H1 (cell line): Measurements from ENCODE around the gene VPS35L. TPM values are rescaled to one million over a fixed set of nuclear protein-coding genes. Genes with fewer than 3 reads are reported as not detected.

Experiments
- CTCF ChIA-PET: fragments of 300-600 bp; sonication (Branson Sonifier 250); formaldehyde crosslinking; loops from one replicate; lab custom pipeline; 2021; ENCODE audit not compliant: partially characterized antibody; lab: Charles Lee
- POLR2A ChIA-PET: fragments of 300-600 bp; sonication (Branson Sonifier 250); formaldehyde crosslinking; loops from one replicate; lab custom pipeline; 2021; ENCODE audit warnings: inconsistent platforms; ENCODE audit not compliant: partially characterized antibody; lab: Charles Lee
- DNase-seq, 2 experiments: peaks; one replicate each; pipeline versions ENCODE4 v3.0.0 to v3.0.0-alpha.2; 2010 to 2022; ENCODE audit warnings: low spot score in 2 of 2, low read depth in 1 of 2, mixed read lengths in 1 of 2
- FAIRE-seq: peaks from 2 replicates; lab custom pipeline; 2011; peaks lifted over from hg19 to GRCh38; lab: Jason Lieb, UNC
- H2AFZ ChIP-seq: 2 replicates; pipeline ENCODE4 v1.8.1; 2012; ENCODE audit warnings: low read length, inconsistent platforms
- H2AK5ac ChIP-seq: 2 replicates; pipeline ENCODE4 v1.6.1; 2013; ENCODE audit warnings: low read depth, low read length
- H2BK120ac ChIP-seq: replicated peaks from 2 replicates; pipeline ENCODE3; 2013; ENCODE audit warnings: low read depth, low read length, inconsistent platforms
- H2BK12ac ChIP-seq: 2 replicates; pipeline ENCODE4 v1.6.1; 2013; ENCODE audit warnings: low read depth, low read length
- H2BK15ac ChIP-seq: 2 replicates; pipeline ENCODE4 v1.6.1; 2013; ENCODE audit warnings: low read length
- H2BK20ac ChIP-seq: 2 replicates; pipeline ENCODE4 v1.6.1; 2013; ENCODE audit warnings: low read length
- H2BK5ac ChIP-seq: 2 replicates; pipeline ENCODE4 v1.6.1; 2013; ENCODE audit warnings: low read depth, low read length
- H3K14ac ChIP-seq: 2 replicates; pipeline ENCODE4 v1.6.1; 2013; ENCODE audit warnings: inconsistent platforms; ENCODE audit not compliant: insufficient read length
- H3K18ac ChIP-seq: 2 replicates; pipeline ENCODE4 v1.6.1; 2013; ENCODE audit warnings: low read length; ENCODE audit errors: extremely low read depth
- H3K23ac ChIP-seq: 2 replicates; pipeline ENCODE4 v1.6.1; 2013; ENCODE audit warnings: inconsistent platforms; ENCODE audit not compliant: insufficient read length
- H3K23me2 ChIP-seq: 2 replicates; pipeline ENCODE4 v1.6.1; 2013; ENCODE audit warnings: low read depth, low read length
- H3K27ac ChIP-seq: 2 replicates; pipeline ENCODE4 v1.6.1; 2011; ENCODE audit warnings: low read depth, low read length, inconsistent platforms
- H3K27me3 ChIP-seq, 4 experiments: replicated peaks in 1 of 4; 1 replicate in 1 of 4; 2 replicates in 3 of 4; pipeline versions ENCODE4 v1.6.1 to v1.8.1; 2011 to 2013; ENCODE audit warnings: low read length in 3 of 4, mild to moderate bottlenecking in 3 of 4, inconsistent platforms in 2 of 4, mixed read lengths in 2 of 4, moderate library complexity in 1 of 4; ENCODE audit not compliant: control insufficient read depth in 3 of 4, insufficient read depth in 3 of 4; ENCODE audit errors: extremely low read depth in 1 of 4
- H3K36me3 ChIP-seq, 4 experiments: 2 replicates each; pipeline versions ENCODE4 v1.6.1 to v1.8.1; 2011 to 2013; ENCODE audit warnings: mild to moderate bottlenecking in 4 of 4, low read length in 3 of 4, moderate library complexity in 2 of 4, control low read depth in 1 of 4, inconsistent platforms in 1 of 4; ENCODE audit not compliant: insufficient read depth in 4 of 4, control insufficient read depth in 2 of 4
- H3K4ac ChIP-seq: replicated peaks from 2 replicates; pipeline ENCODE3; 2013; ENCODE audit warnings: low read length, low read depth, mixed read lengths, inconsistent platforms; ENCODE audit not compliant: insufficient read length
- H3K4me1 ChIP-seq, 4 experiments: replicated peaks in 1 of 4; 1 replicate in 1 of 4; 2 replicates in 3 of 4; pipeline versions ENCODE4 v1.6.1 to v1.8.1; 2011 to 2013; ENCODE audit warnings: low read length in 3 of 4, inconsistent platforms in 2 of 4, mixed read lengths in 1 of 4; ENCODE audit not compliant: insufficient read depth in 4 of 4, control insufficient read depth in 3 of 4
- H3K4me2 ChIP-seq, 2 experiments: 2 replicates each; pipeline versions ENCODE4 v1.6.1 to v1.8.1; 2011 to 2013; ENCODE audit warnings: low read depth in 2 of 2, low read length in 2 of 2, control low read depth in 1 of 2, inconsistent platforms in 1 of 2, mild to moderate bottlenecking in 1 of 2; ENCODE audit not compliant: insufficient read depth in 1 of 2
- H3K4me3 ChIP-seq, 4 experiments: fragments of 200-600, 300-600 bp in 1 of 4; sonication (generic), shearing (Covaris generic), sonication (Bioruptor Twin) in 1 of 4; 2 replicates each; pipeline versions ENCODE4 v1.5.1 to v1.8.1; 2011 to 2016; ENCODE audit warnings: low read length in 4 of 4, low read depth in 3 of 4, control low read depth in 2 of 4, inconsistent platforms in 2 of 4, mild to moderate bottlenecking in 2 of 4, mixed read lengths in 1 of 4, moderate library complexity in 1 of 4; ENCODE audit not compliant: insufficient read depth in 2 of 4; ENCODE audit errors: extremely low read depth in 1 of 4
- H3K56ac ChIP-seq: replicated peaks from 2 replicates; pipeline ENCODE3; 2013; ENCODE audit warnings: low read depth, mild to moderate bottlenecking, mixed read lengths, low read length, inconsistent platforms; ENCODE audit not compliant: insufficient read length
- H3K79me1 ChIP-seq: 2 replicates; pipeline ENCODE4 v1.6.1; 2013; ENCODE audit warnings: low read depth, low read length, control low read depth
- H3K79me2 ChIP-seq, 2 experiments: 2 replicates each; pipeline versions ENCODE4 v1.6.1 to v1.8.1; 2012 to 2013; ENCODE audit warnings: low read length in 2 of 2, mild to moderate bottlenecking in 2 of 2, inconsistent platforms in 1 of 2; ENCODE audit not compliant: insufficient read depth in 2 of 2, control insufficient read depth in 1 of 2
- H3K9ac ChIP-seq, 4 experiments: replicated peaks in 1 of 4; 1 replicate in 1 of 4; 2 replicates in 3 of 4; pipeline versions ENCODE4 v1.6.1 to v1.8.1; 2011 to 2013; ENCODE audit warnings: low read depth in 3 of 4, low read length in 3 of 4, control low read depth in 2 of 4, mild to moderate bottlenecking in 2 of 4, moderate library complexity in 2 of 4, inconsistent platforms in 1 of 4; ENCODE audit errors: extremely low read depth in 1 of 4
- H3K9me3 ChIP-seq, 2 experiments: 2 replicates each; pipeline versions ENCODE4 v1.6.1 to v1.8.1; 2012 to 2013; ENCODE audit warnings: mild to moderate bottlenecking in 2 of 2, moderate library complexity in 2 of 2, control low read depth in 1 of 2, inconsistent platforms in 1 of 2, low read depth in 1 of 2, low read length in 1 of 2, mixed read lengths in 1 of 2; ENCODE audit not compliant: insufficient read depth in 2 of 2
- H4K20me1 ChIP-seq, 2 experiments: replicated peaks in 1 of 2; 2 replicates each; pipeline versions ENCODE3 to v1.8.1; 2011 to 2013; ENCODE audit warnings: inconsistent platforms in 2 of 2, low read length in 2 of 2, mild to moderate bottlenecking in 1 of 2; ENCODE audit not compliant: insufficient read depth in 2 of 2, control insufficient read depth in 1 of 2
- H4K5ac ChIP-seq: 2 replicates; pipeline ENCODE4 v1.6.1; 2013; ENCODE audit warnings: low read length, low read depth, mixed read lengths, inconsistent platforms; ENCODE audit not compliant: insufficient read length
- H4K8ac ChIP-seq: 2 replicates; pipeline ENCODE4 v1.8.0; 2013; ENCODE audit warnings: mild to moderate bottlenecking, moderate library complexity, low read length, inconsistent platforms; ENCODE audit not compliant: insufficient read depth; ENCODE audit errors: extremely low read depth
- H4K91ac ChIP-seq: replicated peaks from 2 replicates; pipeline ENCODE3; 2013; ENCODE audit warnings: low read length, mixed read lengths, inconsistent platforms; ENCODE audit not compliant: insufficient read length
- FOSL1 ChIP-seq: IDR thresholded peaks from 2 replicates; pipeline ENCODE4 v1.6.1; 2011; ENCODE audit warnings: mild to moderate bottlenecking, low read depth, low read length, moderate library complexity; ENCODE audit not compliant: insufficient read depth
- HDAC6 ChIP-seq: IDR thresholded peaks from one replicate; pipeline ENCODE4 v1.7.1; 2012; ENCODE audit warnings: low read depth, mild to moderate bottlenecking, inconsistent platforms, low read length, moderate library complexity
- POU5F1 ChIP-seq: IDR thresholded peaks from 2 replicates; pipeline ENCODE4 v1.6.1; 2011; ENCODE audit warnings: low read depth, mild to moderate bottlenecking, low read length, moderate library complexity
- RFX5 ChIP-seq: IDR thresholded peaks from 2 replicates; pipeline ENCODE4 v1.6.1; 2011; ENCODE audit warnings: low read depth, low read length, improper control_type of control experiment, borderline replicate concordance
- SAP30 ChIP-seq: fragments of 300-600 bp; sonication (generic); IDR thresholded peaks from 2 replicates; pipeline ENCODE4 v1.7.1; 2012; ENCODE audit warnings: low read length, moderate library complexity, mild to moderate bottlenecking, inconsistent platforms; ENCODE audit not compliant: insufficient read depth, insufficient replicate concordance
- SP2 ChIP-seq: IDR thresholded peaks from 2 replicates; pipeline ENCODE4 v1.6.1; 2012; ENCODE audit warnings: mild to moderate bottlenecking, low read length, inconsistent platforms
- TEAD4 ChIP-seq: IDR thresholded peaks from 2 replicates; pipeline ENCODE4 v1.6.1; 2012; ENCODE audit warnings: low read depth, low read length, inconsistent platforms, mixed read lengths
- WGBS, 2 experiments: shearing (Covaris generic) in 1 of 2; methylation state at CpG; one replicate each; pipeline versions ENCODE4 v1.1.6 to v1.1.7; 2013 to 2015; ENCODE audit warnings: low lambda C conversion rate in 2 of 2, mixed read lengths in 2 of 2, inconsistent platforms in 1 of 2, low coverage in 1 of 2, missing lambda C conversion rate in 1 of 2; ENCODE audit not compliant: insufficient replicate concordance in 2 of 2, insufficient coverage in 1 of 2, insufficient read length in 1 of 2; ENCODE audit errors: extremely low coverage in 1 of 2, missing lambda C conversion rate in 1 of 2; 5-methylcytosine and 5-hydroxymethylcytosine counted together
- polyA plus RNA-seq, 7 experiments: library from polyadenylated mRNA; depleted of rRNA in 3 of 7; stranded (reverse) in 5 of 7; unstranded in 2 of 7; fragments of >200 nt in 5 of 7; fragments of 200-250 nt in 2 of 7; gene quantifications; 1 replicate in 5 of 7; 2 replicates in 1 of 7; 4 replicates in 1 of 7; pipeline versions ENCODE4 v1.2.1 to v1.2.3, GENCODE V29; 2011 to 2013; ENCODE audit warnings: missing spikeins in 2 of 7, mixed read lengths in 2 of 7
- total RNA-seq: library from RNA; stranded (reverse); fragmentation: NEBNext Ultra II Directional; extraction: Animal tissue kit (Norgen Biotek cat#: 25700); gene quantifications from 2 replicates; pipeline ENCODE4 v1.2.1, GENCODE V29; 2021

Gene VPS35L
- total and polyA plus RNA-seq, 2 of the 8 experiments (the other 6 are each of a cell fraction or from before 2014, with no cell fraction given), result 31.5 to 57.1 TPM

GRCh38 chr16:19722981-19723380 lies 167.5 kb downstream of the VPS35L start:
- no peaks in the 10 kb centered on the region for H3K9me3 ChIP-seq
- no peak for TF ChIP-seq RFX5
- no peak for TF ChIP-seq SP2
- TF ChIP-seq HDAC6, result no peak
- no peak for TF ChIP-seq SAP30
- TF ChIP-seq TEAD4, result no peak
- TF ChIP-seq POU5F1, result no peak
- TF ChIP-seq FOSL1, result no peak
- H3K18ac ChIP-seq, result no peak overlapping the region
- no peak overlapping the region for H2BK120ac ChIP-seq
- FAIRE-seq (no peak), DNase-seq (no peak)
- H2BK15ac ChIP-seq, result no peak overlapping the region
- H3K27me3 ChIP-seq, result no peaks in the 10 kb centered on the region
- H3K23ac ChIP-seq, result no peak overlapping the region
- ChIA-PET POLR2A (interaction anchor here (1.1 to 1.9 kb wide), 6 partner anchors 12 to 168 kb away, joined by 3 to 5 read pairs (median 4); partner anchors contain the start of gene VPS35L), CTCF (interaction anchor here (0.7 to 0.8 kb wide), 3 partner anchors 9 to 187 kb away, joined by 3 to 4 read pairs (median 4); no protein-coding TSS in a partner anchor)
- H4K5ac ChIP-seq, result no peak overlapping the region
- no peak overlapping the region for H4K91ac ChIP-seq
- no peak overlapping the region for H2BK5ac ChIP-seq
- peaks cover 5% of the 10 kb centered on the region for H3K23me2 ChIP-seq
- H3K4me3 ChIP-seq, result no peak overlapping the region
- H2BK20ac ChIP-seq, result no peak overlapping the region
- no peak overlapping the region for H3K27ac ChIP-seq
- H4K8ac ChIP-seq, result no peak overlapping the region
- H3K36me3 ChIP-seq, result no peaks in the 10 kb centered on the region
- no peak overlapping the region for H3K9ac ChIP-seq
- H3K4ac ChIP-seq, result no peak overlapping the region
- no peak overlapping the region for H3K14ac ChIP-seq
- H2BK12ac ChIP-seq, result no peak overlapping the region
- no peak overlapping the region for H3K56ac ChIP-seq
- H3K4me1 ChIP-seq, result peaks cover 0 to 6% (median 4%) of the 10 kb centered on the region in 4 experiments; a peak in 5 of 7 replicates
- H4K20me1 ChIP-seq, result no peaks in the 10 kb centered on the region
- peak overlapping the region in 1 of 2 experiments; percentile 31; a peak in 1 of 4 replicates for H3K4me2 ChIP-seq
- peaks cover 0 to 18% of the 10 kb centered on the region in 2 experiments; a peak in 2 of 4 replicates for H3K79me2 ChIP-seq
- H2AK5ac ChIP-seq, result no peak overlapping the region
- no peaks in the 10 kb centered on the region; the same call in 1 of the 2 replicates for H3K79me1 ChIP-seq
- no peak overlapping the region for H2AFZ ChIP-seq
- WGBS, 2 experiments, result 82% methylated on average over 6 of the region's 7 CpGs; no CpG with 5 or more reads in 1 of the 2 experiments
